HG03039 (cell line): ENCODE results near the gene DLGAP5.

Source experiments
- ATAC-seq: cut with Tn5 transposase; IDR thresholded peaks from one replicate; pipeline ENCODE4 v1.9.1; 2021; ENCODE audit warnings: mild to moderate bottlenecking, moderate library complexity; ENCODE audit not compliant: unreplicated experiment

The DLGAP5 gene

DNA sequence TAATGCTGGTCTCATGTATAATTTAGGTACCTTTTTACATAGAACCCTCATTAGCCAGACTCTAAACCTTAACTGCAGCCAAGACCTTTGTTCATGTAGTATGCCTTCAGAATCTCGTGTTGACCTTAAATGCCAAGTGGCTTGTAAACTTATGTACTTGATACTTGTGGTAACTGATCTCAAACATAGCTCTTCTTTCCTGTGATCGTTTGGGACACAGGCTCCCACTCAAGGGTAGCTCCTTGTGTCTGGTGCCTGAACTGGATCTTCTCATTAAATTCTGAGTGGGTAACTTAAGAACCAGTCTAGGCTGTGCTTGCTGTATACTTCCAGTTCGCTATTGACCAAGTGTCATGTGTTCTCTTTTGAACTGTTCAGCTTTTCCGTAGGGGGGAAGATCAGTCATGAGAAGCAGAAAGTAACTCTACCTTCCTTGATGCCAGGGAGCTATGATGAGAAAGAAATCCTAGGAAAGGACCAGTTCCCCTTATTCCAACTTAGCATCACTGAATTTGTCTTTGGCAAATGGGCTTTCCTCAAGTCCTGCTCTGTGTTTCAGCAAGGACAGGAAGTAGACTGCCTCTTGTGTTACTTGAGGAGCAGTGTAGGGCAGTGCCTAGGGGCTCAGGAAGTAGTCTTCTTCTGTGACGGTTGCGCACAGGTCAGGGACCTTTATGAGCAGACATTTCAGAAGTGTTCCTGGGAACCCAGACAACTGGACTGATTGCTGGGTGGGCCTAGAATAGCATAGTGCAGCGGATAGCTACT, 59.8 kb downstream of the DLGAP5 start:
- no peak for ATAC-seq

- no peak for ATAC-seq
Measured at GRCh38 chr14:55130196-55130550, 61.2 kb downstream of the DLGAP5 start.

GRCh38 chr14:55129428-55130195, 61.8 kb downstream of the DLGAP5 start:
- peak; percentile 46 for ATAC-seq

DNA sequence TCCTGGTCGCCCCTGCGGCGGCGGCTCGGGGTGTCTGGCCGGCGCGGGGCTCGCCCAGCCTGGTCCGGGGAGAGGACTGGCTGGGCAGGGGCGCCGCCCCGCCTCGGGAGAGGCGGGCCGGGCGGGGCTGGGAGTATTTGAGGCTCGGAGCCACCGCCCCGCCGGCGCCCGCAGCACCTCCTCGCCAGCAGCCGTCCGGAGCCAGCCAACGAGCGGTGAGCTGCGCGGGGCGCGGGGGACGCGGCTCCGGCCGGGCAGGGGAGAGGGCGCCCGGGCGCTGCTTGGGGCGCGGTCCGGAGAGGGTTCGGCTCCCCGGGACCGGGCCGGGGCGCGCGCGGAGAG, 62.3 kb downstream of the DLGAP5 start, which contains the start of gene LGALS3:
TSS of gene LGALS3 (plus strand) at position 167 of the 342 bp plus-strand sequence. CDS start 8,122 bp downstream, outside the sequence.
- ATAC-seq: peak; percentile 61

DNA sequence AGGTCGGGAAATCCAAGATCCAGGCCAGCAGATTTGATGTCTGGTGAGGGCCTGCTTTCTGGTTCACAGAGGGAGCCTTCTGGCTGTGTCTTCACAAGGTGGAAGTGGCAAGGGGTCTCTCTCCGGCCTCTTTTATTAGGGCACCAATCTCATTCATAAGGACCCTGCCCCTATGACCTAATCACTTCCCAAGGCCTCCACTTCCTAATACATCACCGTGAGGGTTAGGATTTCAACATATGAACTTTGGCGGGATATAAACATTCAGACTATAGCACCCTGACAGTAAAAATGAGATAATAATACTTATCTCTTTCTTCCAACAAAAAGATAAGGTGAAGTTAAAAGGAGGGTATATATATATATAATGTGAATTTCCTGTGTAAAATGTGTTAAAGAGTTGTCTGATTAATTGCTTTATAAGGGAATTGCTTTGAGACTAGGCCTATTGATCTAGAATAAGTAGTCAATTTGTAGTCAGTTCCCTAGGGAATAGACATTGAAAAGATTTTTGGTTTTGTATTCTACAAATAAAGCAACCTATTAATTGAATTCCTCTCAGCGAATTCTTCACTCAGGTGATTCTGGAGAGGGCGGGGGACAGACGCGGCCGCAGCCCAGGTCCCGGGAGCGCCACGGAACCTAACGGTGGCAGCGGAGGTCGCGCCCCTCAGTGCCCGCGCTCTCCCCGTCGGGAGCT, 62.8 kb downstream of the DLGAP5 start:
- ATAC-seq: no peak

DNA sequence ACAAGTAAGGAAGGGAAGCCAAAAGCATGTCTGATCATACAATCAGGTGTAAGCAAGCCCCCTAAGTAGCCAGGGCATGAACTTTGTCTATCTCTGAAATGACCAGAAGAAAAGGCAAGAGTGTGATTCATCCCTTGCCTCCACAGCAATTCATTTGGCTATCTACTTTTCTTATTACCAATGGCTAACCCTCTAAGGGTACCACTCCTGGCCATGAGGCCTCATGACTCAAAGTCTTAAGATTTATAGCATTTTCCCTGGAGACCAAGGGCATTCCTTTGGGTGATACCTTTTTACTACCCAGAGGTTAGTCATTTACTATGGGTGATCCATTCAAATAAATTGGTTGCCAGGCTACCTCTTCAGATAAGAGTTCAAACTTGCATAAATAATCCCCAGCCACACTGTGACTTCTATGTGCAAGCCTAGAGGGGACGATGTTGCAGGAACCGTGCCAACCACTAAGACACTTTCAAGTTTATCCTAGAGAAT, 63.9 kb downstream of the DLGAP5 start:
- no peak for ATAC-seq

DNA sequence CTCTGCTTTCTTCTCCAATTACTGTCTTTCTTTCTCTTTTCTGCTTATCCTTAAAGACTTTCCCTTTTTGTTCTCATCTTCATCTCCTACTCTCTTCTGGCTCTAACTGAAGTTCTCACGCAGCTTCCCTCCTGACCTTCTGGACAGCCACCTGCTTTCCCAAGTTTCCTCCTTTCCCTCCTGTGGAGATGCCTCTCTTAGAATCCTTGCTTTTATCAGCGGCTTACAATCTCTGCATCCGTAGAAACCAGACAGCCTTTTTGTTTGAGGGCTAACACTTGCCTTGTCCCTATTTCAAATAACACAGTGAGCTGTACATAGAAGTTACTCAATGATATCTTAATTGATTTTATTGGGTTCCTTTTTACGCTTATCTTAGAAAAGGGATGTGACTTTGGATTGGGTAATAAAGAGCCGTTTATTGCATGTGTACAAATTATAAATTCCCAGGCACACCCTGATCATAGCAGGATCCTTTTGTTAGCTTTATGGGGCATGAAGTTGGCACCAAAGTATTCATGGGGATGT, 64.4 kb downstream of the DLGAP5 start:
- no peak for ATAC-seq

DNA sequence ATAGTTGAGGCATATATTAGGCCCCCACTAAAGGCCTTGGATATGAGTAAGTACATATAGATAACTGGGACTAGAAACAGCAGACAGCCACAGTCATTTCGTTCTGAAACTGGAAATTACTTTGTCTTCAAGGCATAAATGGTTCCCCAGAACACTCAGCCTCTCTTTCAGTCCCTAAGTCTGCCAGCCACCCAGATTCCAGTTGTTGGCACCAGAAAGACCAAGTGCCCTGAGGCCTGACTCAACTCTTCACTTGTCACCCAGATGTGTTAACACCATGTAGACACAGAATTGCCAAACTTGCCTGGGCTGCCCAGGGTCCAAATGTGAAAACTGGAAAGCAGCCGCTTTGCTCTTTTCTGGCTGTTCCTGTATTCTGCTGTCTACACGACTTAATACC, 65.4 kb downstream of the DLGAP5 start:
- no peak for ATAC-seq

GRCh38 chr14:55125403-55125802, 66.0 kb downstream of the DLGAP5 start:
- no peak for ATAC-seq

GRCh38 chr14:55124774-55125386, 66.5 kb downstream of the DLGAP5 start:
- no peak for ATAC-seq

DNA sequence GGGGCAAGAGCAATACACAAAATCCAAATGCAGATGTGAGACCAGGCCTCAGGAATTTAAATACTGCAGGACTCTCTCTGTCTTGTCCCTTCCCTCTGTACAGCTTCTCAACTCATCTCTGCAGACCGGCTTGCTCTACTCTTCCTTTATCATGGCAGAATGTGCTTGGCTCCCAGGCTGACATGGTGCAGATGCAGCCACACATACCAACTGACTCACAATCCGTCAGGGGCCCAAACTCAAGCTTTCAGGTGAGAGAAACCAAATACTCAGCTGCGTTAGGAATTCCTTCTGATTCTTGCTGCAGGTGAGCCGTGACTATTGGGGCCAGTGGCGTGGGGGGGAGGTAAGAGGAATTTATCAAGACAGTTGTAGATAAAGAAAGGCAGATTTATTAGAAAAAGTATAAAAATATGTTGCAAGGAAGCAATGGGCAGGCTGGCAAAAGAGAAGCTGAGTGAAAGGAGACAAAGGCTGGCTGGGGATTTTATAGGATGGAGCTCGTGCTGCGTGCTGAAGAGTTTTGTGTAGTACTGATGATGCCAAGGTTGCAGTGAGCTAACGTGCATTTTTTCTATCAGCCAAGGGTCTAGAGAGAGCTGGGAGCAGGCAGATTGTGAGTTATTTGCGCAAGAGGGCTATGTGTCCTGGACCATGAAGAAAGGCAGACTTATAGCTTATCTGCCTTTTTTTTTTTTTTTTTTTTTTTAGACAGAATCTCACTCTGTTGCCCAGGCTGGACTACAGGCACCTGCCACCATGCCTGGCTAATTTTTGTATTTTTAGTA, 67.3 kb downstream of the DLGAP5 start:
- no peak for ATAC-seq

DNA sequence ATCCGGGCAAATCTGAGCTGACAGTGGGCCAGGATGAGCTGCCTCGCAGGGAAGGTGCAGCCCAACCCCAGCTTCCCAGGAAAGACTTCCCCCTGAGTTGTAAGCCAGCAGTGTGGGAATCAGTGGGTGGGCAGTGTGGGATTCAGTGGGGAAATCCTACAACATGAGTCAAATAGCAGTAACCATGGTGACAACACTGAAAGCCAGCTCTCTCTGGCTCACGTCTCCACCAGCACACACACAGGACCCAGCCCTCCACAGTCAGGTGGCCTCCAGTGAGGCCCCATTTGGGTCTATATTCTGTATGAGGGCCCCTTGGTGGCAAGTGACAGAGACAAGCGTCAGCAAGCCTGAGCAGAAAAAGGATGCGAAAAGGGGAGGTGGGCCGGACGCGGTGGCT, 68.3 kb downstream of the DLGAP5 start:
- ATAC-seq: no peak

DNA sequence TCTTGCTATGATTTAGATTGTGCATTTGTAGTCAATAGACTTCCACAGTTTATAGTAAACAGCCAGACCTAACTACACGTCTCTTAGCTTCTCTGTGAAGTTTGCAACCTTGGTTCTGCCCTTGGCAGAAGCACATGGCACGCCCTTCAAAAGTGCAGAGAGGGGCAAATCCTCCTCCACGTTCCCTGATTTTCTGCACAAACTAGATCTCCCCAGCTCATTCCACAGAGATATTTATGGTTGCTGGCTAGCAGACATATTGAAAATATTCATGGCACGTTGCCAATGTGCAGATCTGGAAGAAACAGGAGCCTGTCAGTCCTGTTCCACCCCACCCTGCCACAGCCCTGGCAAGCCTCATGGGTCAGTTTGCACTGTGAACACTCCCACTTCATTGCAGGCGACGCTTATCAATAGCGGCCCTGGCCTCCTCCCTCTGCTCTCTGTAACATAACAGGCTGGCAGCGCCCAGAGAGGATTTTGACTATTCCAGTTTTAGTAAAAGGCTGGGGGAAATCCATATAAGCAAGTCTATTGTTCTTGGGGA, 68.9 kb downstream of the DLGAP5 start:
- ATAC-seq: no peak

DNA sequence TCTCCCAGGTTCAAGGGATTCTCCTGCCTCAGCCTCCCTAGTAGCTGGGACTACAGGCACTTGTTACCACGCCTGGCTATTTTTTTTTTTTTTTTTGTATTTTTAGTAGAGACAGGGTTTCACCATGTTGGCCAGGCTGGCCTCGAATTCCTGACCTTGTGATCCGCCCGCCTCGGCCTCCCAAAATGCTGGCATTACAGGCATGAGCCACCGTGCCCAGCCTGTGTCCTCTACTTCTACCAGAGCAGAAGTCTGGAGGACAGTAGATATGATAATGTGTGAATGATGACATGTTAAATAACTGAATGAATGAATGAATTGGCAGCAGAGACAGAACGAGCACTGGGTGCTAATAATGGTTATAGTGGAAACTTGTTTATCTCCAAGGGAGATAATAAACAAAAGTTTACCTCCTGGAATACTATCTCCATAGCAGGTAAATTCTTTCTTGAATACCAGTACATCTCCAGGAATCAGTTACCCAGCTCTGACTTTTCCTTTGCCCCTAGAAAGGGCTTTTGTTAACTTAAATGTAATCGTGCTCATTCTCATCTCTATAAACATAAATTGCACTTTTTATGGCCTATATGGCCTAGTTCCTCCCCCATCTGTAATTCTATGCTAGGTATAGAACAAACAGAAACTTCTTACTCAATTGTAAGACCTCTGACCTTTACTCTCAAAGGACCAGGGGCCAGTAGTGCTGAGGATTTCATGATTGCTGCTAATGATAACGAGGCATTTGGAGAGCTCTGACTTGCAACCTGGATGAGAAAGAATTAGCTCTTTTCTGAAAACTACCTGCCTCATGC, 69.6 kb downstream of the DLGAP5 start:
- ATAC-seq: no peak

DNA sequence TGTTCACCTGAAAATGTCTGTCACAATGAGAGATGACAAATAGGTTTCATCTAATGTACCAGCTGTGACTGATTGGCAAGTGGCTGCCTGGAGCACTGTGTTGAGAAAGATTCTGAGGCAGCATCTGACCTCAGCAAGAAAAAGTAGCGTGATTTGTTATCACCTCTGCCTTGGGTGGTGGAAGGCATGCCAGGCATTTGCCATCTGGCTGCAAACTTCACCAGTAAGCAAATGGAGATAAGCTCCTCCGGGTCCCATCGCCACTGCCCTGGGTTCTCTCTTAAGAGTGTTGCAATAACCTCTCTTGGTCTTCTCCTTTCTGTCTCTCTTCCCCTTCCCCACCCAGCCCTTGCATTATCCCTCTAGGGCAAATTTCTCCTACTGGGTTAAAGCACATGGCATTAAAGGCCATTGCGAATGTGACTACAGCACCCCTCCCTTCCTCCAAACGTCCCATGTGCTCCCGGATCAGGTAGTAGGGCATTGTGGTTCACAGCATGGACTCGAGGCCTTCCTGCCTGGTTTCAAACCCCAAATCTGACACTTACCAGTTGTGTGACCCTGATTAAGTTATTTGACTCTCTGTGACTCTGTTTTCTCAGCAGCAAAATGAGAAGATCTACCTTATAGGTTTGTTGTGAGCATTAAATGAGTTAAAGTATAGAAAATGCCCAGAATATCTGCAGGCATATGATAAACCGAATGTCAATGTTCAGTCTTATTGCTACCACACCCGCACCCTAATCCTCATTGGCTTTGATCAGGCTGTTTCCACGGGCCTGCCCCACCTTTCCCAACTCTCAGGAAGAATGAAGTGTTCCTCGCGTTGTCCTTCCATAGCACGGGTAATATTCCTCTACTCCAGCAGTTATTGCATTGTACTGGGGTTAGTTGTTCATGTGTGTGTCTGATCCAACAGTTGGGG, 70.6 kb downstream of the DLGAP5 start:
- ATAC-seq: no peak

GRCh38 chr14:55118761-55119160, 72.6 kb downstream of the DLGAP5 start:
- ATAC-seq: no peak

DNA sequence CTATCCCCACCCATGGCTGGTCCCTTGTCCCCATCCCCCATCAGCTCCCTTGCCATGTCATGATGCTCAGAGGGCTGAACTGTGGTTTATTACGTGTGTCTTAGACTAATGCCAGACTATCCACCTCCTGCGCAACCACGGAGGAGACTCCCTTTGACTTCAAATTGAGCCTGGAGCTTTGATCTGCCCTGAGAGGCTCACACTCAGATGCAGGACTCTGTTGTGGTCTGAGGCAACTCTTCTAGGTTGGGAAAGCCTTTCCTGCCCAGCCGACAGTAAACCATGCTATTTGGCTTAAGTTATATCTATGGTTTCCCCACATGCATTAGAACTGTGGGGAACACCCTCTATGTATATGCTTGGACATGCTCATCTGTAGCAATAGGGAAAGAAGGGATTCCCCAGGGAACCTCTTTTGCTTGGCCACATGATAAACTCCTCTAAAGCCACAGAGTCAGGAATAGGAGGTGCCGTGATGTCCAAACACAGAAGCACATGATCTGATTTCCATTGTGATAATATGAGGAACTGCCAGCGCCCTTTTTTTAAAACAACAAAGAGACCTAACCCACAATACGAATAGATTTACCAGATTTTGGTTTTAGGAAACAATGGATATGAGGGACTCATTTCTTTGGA, 73.5 kb downstream of the DLGAP5 start:
- no peak for ATAC-seq
